Endometrial microvascular endothelial cells (primary cell): Measurements from ENCODE around the gene CYP2J2. TPM values are rescaled to one million over a fixed set of nuclear protein-coding genes. Genes with fewer than 3 reads are reported as not detected.
"Not testable (repeated sequence)": the region's sequence is repeated elsewhere in the genome, so short reads cannot be mapped to it uniquely, and the experiment has no call there.

ENCODE experiments used
- in situ Hi-C: cut with HindIII; loops from 2 replicates; pipeline ENCODE4 v1.10.0; 2017; ENCODE audit warnings: low sequenced_read_pairs, low pct_unique_long_range_greater_than_20kb; ENCODE audit errors: inconsistent ontology term
- total RNA-seq: library from RNA; depleted of rRNA; stranded (reverse); fragments of >200 nt; gene quantifications from one replicate; pipeline ENCODE4 v1.2.3, GENCODE V29; 2015; ENCODE audit errors: inconsistent ontology term

Gene CYP2J2, protein sequence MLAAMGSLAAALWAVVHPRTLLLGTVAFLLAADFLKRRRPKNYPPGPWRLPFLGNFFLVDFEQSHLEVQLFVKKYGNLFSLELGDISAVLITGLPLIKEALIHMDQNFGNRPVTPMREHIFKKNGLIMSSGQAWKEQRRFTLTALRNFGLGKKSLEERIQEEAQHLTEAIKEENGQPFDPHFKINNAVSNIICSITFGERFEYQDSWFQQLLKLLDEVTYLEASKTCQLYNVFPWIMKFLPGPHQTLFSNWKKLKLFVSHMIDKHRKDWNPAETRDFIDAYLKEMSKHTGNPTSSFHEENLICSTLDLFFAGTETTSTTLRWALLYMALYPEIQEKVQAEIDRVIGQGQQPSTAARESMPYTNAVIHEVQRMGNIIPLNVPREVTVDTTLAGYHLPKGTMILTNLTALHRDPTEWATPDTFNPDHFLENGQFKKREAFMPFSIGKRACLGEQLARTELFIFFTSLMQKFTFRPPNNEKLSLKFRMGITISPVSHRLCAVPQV
- not detected for total RNA-seq

DNA sequence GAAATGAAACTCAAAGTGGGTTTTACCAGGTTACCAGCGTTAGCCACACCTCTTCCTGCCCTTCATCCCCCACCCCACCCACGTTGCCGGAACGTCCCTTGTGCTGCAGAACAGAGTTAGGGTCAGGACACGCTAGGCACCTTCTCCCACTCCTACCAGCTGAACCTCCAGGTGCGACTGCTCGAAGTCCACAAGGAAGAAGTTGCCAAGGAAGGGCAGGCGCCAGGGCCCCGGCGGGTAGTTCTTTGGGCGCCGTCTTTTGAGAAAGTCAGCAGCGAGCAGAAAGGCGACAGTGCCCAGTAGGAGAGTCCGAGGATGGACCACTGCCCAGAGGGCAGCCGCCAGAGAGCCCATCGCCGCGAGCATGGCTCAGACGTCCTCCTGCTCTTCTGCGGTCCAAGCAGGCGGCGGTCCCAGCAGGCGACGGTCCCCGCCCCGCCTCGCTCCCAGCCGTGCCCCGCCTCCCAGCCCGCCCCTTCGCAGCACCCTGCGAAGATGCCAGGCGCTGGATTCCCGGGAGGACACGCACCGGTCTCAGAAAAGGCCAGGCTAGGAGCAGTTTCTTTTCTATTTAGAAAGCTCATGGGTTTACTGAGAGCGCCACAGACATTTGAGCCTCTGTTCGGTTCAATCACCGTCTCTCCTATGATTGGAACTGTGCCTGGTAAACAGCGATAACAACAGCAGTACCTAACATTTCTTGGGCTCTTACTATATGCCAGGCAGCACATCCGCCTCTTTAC is at the start of gene CYP2J2:
TSS of gene CYP2J2 (minus strand) at position 393 of the 743 bp plus-strand sequence. CDS start at position 366, 27 bp downstream.
- in situ Hi-C loops = no loop called here

DNA sequence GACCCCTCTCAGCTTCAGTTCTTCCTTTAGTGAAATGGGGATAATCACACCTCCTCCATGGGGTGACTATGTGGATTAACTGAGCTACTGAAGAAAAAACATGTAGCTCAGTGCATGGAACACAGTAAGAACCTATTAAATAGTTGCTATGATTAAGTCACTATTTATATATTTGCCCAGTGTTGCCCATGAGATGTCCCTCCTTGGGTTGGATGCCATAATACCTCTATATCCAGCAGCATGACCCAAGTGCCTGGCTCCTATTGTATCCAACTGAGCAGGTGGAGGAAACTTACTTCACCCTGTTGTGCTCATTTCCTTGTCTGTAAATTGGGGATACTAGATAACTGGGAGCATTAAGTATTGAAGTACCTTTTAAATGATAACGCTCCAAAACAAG is 47.1 kb upstream of the CYP2J2 start:
- in situ Hi-C loops = no loop called here

DNA sequence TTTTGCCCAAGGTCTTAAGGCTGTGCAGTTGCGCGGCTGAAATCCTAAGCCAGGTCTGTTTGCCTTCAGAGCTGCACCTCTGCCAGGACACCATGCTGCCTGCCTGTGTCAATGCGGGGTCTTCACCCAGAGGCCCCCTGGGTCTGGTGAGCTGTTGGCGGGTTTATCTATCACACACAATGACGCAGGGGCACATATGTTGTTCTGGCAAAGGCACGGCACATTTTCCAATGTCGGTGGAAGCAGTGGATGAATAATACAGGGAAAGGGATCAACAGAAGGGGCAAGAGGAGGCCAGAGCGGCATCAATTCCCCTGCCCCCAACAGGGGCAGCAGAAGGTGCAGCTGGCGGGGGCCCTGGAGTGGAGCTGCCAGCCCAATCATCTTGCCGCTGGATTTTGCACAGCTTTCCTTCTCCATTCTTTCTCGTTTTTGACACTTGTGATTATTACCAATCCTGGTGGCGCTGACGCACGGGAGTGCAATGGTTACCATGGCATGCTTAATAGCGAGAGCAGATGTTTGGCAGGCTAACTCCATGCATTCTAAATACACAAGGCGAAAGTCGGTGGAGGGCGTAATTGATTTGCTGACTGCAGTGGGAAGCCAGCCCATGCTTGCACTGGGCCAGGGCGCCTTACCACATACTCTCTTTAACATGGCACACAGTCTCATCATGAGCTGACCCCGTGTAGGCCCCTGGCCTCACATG is 45.8 kb upstream of the CYP2J2 start:
- in situ Hi-C loops = no loop called here

DNA sequence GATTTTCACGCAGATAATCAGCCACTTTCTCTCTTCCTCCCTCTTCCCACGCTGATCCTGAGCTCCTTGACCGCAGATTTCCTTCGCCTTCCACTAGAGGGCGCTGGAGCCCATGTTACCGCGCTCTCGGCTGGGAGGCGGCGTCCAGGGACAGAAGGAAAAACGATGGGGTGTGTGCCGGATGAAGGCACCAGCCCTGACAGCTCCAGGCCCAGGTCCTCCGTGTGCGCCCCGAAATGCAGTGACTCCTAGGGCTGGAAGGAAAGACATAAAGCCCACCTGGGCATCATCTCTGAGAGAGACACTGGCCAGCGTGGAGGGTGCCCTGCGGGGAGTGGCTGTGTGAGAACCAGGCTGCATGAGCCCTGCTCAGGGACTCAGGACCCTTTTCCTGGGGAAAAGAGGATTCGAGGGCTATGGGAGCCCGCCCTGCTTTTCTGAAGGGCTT is 44.9 kb upstream of the CYP2J2 start:
- in situ Hi-C loops = no loop called here

DNA sequence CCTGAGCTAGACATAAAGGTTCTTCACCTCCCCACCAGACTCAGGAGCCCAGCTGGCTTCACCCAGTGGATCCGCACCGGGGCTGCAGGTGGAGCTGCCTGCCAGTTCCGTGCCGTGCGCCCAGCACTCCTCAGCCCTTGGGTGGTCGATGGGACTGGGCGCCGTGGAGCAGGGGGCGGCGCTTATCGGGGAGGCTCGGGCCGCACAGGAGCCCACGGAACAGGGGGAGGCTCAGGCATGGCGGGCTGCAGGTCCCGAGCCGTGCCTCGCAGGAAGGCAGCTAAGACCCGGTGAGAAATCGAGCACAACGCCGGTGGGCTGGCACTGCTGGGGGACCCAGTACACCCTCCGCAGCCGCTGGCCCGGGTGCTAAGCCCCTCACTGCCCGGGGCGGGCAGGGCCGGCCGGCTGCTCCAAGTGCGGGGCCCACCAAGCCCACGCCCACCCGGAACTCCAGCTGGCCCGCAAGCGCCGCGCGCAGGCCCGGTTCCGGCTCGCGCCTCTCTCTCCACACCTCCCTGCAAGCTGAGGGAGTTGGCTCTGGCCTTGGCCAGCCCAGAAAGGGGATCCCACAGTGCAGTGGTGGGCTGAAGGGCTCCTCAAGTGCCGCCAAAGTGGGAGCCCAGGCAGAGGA is 43.1 kb upstream of the CYP2J2 start:
- in situ Hi-C loops = not testable (repeated sequence)

DNA sequence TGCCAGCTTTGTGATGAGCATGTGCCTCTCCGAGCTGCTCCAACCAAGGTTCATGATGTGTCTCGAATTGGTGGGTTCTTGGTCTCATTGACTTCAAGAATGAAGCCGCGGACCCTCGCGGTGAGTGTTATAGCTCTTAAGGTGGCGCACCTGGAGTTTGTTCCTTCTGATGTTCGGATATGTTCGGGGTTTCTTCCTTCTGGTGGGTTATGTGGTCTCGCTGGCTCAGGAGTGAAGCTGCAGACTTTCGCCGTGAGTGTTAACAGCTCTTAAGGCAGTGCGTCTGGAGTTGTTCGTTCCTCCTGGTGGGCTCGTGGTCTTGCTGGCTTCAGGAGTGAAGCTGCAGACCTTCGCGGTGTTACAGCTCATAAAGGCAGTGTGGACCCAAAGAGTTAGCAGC is 42.2 kb upstream of the CYP2J2 start:
- in situ Hi-C loops = not testable (repeated sequence)

DNA sequence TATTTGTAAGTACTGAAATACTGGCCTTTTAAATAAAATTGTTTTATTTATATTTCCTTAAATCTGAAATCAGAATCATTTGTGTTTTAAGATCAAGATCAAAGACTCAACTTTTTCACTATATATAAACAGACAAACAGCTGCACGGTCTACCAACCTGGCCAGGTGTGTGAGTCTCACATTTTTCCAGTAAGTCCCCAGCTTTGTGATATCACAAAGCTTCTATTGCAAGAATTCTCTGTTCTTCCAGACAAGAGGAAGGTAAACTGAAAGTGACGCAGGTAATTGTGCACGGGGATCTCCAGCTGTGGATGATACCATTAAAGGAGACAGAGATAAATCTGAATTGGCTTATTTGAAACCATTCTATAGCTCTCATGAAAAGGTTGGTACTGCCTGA is 41.2 kb upstream of the CYP2J2 start:
- in situ Hi-C loops = no loop called here

DNA sequence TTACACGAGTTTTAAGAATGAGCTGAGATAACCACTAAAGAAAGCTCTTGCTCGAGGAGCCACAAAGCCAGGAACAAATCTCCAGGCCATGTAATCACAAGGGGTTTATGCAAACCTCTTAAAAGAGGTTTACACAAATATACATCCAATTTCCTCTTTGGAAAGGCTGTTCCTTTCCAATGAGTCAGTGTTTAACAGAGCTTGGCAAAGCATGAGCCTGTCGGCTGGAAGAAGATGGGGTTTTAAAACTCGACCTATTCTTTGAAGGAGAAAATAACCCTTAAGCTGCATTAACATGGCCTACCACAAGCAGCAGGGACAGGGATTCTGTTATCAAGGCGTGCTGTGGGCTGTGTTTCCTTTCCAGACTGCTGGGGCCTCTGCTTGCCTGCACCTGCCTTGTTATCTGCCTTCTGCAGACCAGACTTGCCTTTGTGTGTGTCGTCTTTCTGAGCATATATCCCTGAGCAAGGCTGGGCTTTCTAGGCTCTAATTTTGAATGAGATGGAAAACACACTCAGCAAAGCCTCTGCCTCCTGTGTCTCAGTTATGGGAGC is 40.6 kb upstream of the CYP2J2 start:
- in situ Hi-C loops = no loop called here

DNA sequence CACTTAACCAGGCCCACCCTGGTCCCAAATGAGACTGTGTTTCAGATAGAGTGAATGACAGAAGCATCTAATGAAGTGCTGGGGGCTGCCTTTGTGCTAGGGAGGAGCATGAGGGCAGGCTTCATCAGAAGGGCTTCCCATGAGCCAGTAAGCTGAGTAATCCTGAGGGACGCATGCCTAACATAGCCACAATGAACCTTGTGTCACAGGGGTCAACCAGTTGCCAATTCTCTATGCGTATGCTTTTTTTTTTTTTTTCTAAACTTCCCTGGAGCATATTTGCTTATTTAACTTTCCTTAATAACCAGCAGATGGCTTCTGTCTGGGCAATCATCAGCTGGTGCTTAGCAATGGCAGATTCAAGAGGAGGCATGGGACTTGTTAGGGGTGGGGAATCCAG is 25.5 kb upstream of the CYP2J2 start:
- in situ Hi-C loops = no loop called here

DNA sequence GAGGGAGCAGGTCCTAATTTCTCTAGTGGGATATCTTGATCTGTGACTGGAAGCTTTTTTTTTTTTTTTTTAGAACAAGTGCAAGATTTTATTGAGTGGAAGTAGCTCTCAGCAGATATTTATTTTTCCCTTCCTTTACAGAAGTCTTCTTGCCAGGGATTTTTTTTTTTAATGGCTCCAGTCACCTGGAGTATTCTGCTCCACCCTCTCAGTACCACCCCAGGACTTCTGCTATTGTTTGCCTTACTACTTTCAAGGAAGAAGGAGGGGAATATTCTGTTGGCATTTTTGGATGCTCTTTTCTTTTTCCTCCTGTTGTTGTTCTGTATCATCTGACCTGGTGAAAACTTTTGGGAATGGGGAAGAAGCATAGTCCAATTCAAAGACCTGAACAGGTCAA is 23.1 kb upstream of the CYP2J2 start:
- in situ Hi-C loops = no loop called here

DNA sequence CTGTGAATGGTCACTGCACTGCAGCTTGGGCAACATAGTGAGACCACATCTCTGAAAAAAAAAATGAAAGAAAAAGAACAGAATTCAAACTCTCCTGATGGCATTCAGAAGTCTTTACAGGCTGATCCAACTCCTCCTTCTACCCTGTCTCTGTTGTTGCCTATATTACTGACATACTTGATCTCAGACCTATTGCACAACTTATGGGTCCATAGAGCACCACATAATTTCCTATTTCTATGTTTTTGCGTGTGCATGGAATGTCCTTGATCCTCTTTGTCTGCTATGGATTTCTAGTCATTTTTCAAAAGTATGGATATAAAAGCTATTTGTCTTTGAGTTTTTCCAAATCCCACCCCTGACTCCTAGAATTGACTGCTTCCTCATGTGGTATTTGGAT is 22.4 kb upstream of the CYP2J2 start:
- in situ Hi-C loops = no loop called here

DNA sequence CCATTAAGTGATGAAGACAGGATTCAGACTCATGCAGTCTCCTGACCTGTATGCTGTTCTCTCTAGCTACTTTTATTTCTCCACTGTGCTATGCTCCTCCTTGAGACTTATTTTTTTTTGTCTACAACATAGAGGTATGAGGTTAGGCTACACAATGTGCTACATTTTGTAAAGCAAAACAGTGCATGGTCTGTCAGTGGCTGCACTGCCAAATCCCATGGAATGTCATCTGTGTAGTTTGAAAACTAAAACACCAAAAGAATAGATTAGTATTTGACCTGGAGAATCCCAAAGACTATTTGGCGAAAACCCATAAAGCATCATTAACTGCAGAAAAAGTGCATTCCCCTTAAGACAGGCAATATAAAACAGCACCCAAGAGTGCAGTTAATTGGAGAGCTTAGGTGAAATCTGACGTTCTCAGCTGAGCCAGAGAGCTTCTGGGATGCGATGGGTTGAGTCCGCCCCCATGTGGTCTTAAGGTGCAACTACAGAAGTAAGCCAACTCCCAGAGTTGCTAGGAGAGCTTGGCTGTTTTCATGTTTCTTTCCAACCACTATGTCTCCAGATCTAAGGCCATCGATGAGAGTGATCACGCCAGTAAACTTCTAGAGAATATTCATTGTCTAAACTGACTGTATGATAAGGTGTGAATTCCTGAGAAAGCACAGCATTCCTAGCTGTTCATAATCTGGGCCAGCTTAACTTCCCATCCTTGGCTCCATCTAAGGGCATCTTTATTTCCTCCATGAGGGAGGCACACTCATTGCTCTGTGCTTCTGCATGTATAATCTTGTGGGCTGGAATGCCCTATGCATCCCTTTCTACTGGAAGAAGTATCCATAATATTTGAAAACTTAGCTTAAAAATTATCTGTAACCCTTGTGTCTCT is 20.7 kb upstream of the CYP2J2 start:
- in situ Hi-C loops = no loop called here

DNA sequence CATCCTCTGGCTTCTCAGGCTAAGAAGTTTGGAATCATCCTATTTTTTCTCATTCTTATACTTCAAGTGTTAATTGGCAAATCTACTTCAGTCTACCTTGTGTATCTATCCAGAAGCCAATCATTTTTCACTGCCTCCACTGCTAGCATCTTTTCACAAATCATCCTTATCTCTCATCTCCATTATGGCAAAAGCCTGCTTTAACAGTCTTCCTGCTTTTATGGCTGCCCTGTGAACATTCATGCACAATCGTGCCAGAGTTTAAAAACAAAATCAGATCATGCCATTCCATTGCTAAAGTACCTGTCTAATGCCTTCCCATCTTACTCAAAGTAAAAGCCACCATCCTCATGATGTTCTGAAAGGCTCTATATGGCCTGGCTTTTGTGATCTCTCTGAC is 19.2 kb upstream of the CYP2J2 start:
- in situ Hi-C loops = no loop called here

DNA sequence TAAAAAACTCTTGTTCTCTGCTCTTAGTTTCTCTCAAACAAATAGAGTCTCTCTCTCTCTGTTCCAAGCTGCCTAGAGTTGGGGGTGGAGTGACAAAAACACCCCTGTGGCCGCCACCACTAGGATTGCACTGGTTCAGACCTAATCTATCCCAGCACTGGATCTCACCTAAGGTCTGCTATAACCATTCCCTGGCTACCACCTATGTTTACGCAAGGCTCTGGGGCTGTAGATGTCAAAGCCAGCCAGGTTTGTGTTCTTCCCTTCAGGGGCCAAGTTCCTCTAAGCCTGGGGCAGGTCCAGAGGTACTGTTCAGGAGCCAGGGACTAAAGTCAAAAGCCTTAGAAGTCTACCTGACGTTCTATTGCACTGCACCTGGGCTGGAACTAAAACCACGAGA is 12.8 kb upstream of the CYP2J2 start:
- in situ Hi-C loops = no loop called here

DNA sequence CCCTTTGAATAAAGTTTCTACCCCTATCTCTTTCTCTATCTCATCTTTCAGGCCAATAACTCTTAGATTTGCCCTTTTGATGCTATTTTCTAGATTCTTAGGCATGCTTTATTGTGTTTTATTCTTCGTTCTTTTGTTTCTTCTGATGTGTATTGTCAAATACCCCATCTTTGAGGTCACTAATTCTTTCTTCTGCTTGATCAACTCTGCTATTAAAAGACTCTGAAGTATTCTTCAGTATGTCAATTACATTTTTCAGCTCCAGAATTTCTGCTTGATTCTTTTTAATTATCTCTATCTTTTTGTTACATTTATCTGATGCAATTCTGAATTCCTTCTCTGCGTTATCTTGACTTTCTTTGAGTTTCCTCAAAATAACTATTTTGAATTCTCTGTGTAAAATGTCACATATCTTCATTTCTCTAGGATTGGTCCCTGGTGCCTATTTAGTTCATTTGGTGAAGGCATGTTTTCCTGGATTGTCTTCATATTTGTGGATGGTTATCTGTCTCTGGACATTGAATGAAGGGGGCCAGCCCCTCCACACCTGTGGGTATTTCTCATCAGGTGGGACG is 11.2 kb upstream of the CYP2J2 start:
- in situ Hi-C loops = no loop called here

DNA sequence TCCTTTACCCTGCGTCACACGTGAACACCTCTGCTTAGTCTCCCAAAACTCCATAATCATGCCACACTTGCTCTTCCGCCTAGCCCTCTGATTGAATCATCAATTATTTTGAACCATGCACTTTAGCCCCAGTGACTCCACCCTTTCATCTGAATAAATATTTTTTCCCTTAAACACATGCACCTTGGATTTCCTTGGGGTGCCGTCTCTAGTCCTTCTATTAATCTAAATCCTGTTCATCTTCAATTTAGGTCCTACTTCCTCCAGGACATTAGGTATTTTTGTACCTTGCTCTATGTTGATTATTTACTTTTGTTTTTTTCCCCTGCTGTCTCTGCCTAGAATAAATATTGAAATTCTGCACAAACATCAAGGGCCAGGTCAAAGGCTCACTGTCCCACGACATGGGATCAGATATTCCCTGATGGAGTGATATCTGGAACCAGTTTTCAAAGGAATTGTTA is 9.8 kb upstream of the CYP2J2 start:
- in situ Hi-C loops = no loop called here

DNA sequence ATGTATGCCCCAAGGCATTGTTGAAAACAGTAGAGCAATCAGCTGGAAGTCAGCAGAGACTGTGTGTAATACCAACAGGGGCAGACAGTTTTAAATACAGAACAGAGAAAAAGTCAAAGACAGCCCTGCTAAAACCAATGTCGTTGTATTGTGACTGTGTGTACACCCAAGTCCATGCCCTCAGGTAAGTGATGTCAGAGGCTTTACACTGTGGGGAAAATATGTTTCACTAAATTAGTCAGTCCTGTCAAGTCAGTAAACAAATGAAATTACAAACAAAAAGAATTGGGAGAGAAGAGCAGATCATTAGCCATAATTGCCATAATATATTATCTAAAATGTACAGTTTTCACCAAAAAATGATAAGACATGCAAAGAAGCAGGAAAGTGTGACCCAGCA is 2.4 kb upstream of the CYP2J2 start:
- in situ Hi-C loops = no loop called here
